Neural progenitor cell (in vitro differentiated cells): ENCODE results near the gene SSC5D. TPM values are rescaled to one million over a fixed set of nuclear protein-coding genes. Genes with fewer than 3 reads are reported as not detected.

ENCODE experiments used
- DNase-seq: peaks from one replicate; pipeline ENCODE4 v3.0.0-alpha.2; 2016; ENCODE audit warnings: low spot score
- H2AFZ ChIP-seq: fragments of 200-600 bp; sonication (generic); replicated peaks from 2 replicates; pipeline ENCODE4 v1.6.1; 2016; ENCODE audit warnings: antibody characterized with exemption
- H3F3A ChIP-seq: fragments of 200-600 bp; sonication (generic); 2 replicates; pipeline ENCODE4 v1.6.1; 2016; ENCODE audit warnings: antibody characterized with exemption, low read depth
- H3K27ac ChIP-seq: fragments of 200-600 bp; sonication (generic); 2 replicates; pipeline ENCODE4 v1.5.1; 2016; ENCODE audit warnings: mild to moderate bottlenecking
- H3K27me3 ChIP-seq: fragments of 200-600 bp; sonication (generic); 2 replicates; pipeline ENCODE4 v1.6.1; 2016; ENCODE audit warnings: mild to moderate bottlenecking, moderate library complexity
- H3K36me3 ChIP-seq: fragments of 200-600 bp; sonication (generic); 2 replicates; pipeline ENCODE4 v1.5.1; 2016
- H3K4me1 ChIP-seq: fragments of 200-600 bp; sonication (generic); 2 replicates; pipeline ENCODE4 v1.6.1; 2016; ENCODE audit warnings: mixed run types
- H3K4me2 ChIP-seq: fragments of 200-600 bp; sonication (generic); 2 replicates; pipeline ENCODE4 v1.6.1; 2016
- H3K4me3 ChIP-seq: fragments of 200-600 bp; sonication (generic); 2 replicates; pipeline ENCODE4 v1.5.1; 2016
- H3K79me2 ChIP-seq: fragments of 200-600 bp; sonication (generic); 2 replicates; pipeline ENCODE4 v1.6.1; 2016; ENCODE audit warnings: low read depth
- H3K9ac ChIP-seq: fragments of 200-600 bp; sonication (generic); 2 replicates; pipeline ENCODE4 v1.6.1; 2016
- H3K9me3 ChIP-seq: fragments of 200-600 bp; sonication (generic); 2 replicates; pipeline ENCODE4 v1.5.1; 2016; ENCODE audit warnings: low read depth
- H4K20me1 ChIP-seq: fragments of 200-600 bp; sonication (generic); 2 replicates; pipeline ENCODE4 v1.6.1; 2016; ENCODE audit warnings: low read depth
- H3K27ac Mint-ChIP-seq: 3 replicates; pipeline ENCODE4 v1.8.0; 2021; ENCODE audit warnings: mixed read lengths
- H3K27me3 Mint-ChIP-seq: 2 replicates; pipeline ENCODE4 v1.8.0; 2022; ENCODE audit warnings: low read depth, mild to moderate bottlenecking, inconsistent platforms, moderate library complexity, mixed read lengths; ENCODE audit not compliant: insufficient read depth
- H3K36me3 Mint-ChIP-seq: 3 replicates; pipeline ENCODE4 v1.8.0; 2021; ENCODE audit warnings: mixed read lengths
- H3K4me1 Mint-ChIP-seq: 3 replicates; pipeline ENCODE4 v1.8.0; 2021; ENCODE audit warnings: mixed read lengths
- H3K4me3 Mint-ChIP-seq: 3 replicates; pipeline ENCODE4 v1.8.0; 2021; ENCODE audit warnings: mild to moderate bottlenecking, moderate library complexity, mixed read lengths
- H3K9me3 Mint-ChIP-seq: 3 replicates; pipeline ENCODE4 v1.8.0; 2020; ENCODE audit warnings: mixed read lengths
- CTCF ChIP-seq: fragments of 200-600 bp; sonication (generic); IDR thresholded peaks from 2 replicates; pipeline ENCODE4 v1.5.1; 2017; ENCODE audit warnings: antibody characterized with exemption, mild to moderate bottlenecking
- EZH2 ChIP-seq: fragments of 200-600 bp; sonication (generic); IDR thresholded peaks from 2 replicates; pipeline ENCODE4 v1.6.1; 2017; ENCODE audit warnings: antibody characterized with exemption, mild to moderate bottlenecking, moderate library complexity
- EZH2phosphoT487 ChIP-seq: fragments of 200-600 bp; sonication (generic); IDR thresholded peaks from 2 replicates; pipeline ENCODE4 v1.6.1; 2017; ENCODE audit warnings: antibody characterized with exemption
- total RNA-seq: library from RNA; depleted of rRNA; stranded (reverse); fragments of >200 nt; gene quantifications from 2 replicates; pipeline ENCODE4 v1.2.3, GENCODE V29; 2015; ENCODE audit warnings: low replicate concordance

SSC5D gene
- total RNA-seq, 1 donor from 2014 or later, result not detected

- Histone ChIP-seq H3K27ac (no peak overlapping the region), H2AFZ (no peak overlapping the region), H3K9me3 (no peaks in the 10 kb centered on the region), H4K20me1 (no peaks in the 10 kb centered on the region), H3K79me2 (no peaks in the 10 kb centered on the region), H3K4me3 (no peak overlapping the region), H3K27me3 (no peaks in the 10 kb centered on the region), H3K4me2 (no peak overlapping the region), H3K9ac (no peak overlapping the region), H3K36me3 (no peaks in the 10 kb centered on the region), H3K4me1 (peaks cover 10% of the 10 kb centered on the region), H3F3A (peaks cover 26% of the 10 kb centered on the region)
- no peaks in the 10 kb centered on the region for H3K9me3 Mint-ChIP-seq
- H3K36me3 Mint-ChIP-seq, result no peaks in the 10 kb centered on the region
- TF ChIP-seq EZH2phosphoT487 (no peak), CTCF (peak; percentile 99), EZH2 (no peak)
- DNase-seq, result peak; percentile 70
- H3K4me3 Mint-ChIP-seq, result no peak overlapping the region
- peaks cover 11% of the 10 kb centered on the region for H3K4me1 Mint-ChIP-seq
- no peak overlapping the region for H3K27ac Mint-ChIP-seq
- peaks cover 11% of the 10 kb centered on the region for H3K27me3 Mint-ChIP-seq
Observed at GRCh38 chr19:55467236-55468053, 20.8 kb upstream of the SSC5D start.

GRCh38 chr19:55468054-55468393, 20.2 kb upstream of the SSC5D start:
- H3K4me2 ChIP-seq, result no peak overlapping the region
- H3K4me3 ChIP-seq, result no peak overlapping the region
- Mint-ChIP-seq H3K27ac (no peak overlapping the region), H3K27me3 (peaks cover 8% of the 10 kb centered on the region), H3K36me3 (no peaks in the 10 kb centered on the region), H3K9me3 (no peaks in the 10 kb centered on the region), H3K4me1 (peaks cover 10% of the 10 kb centered on the region), H3K4me3 (no peak overlapping the region)
- no peak for DNase-seq
- H3F3A ChIP-seq, result peaks cover 21% of the 10 kb centered on the region
- H3K9ac ChIP-seq, result no peak overlapping the region
- no peaks in the 10 kb centered on the region for H3K27me3 ChIP-seq
- no peaks in the 10 kb centered on the region for H3K79me2 ChIP-seq
- no peaks in the 10 kb centered on the region for H3K9me3 ChIP-seq
- no peak overlapping the region for H3K27ac ChIP-seq
- TF ChIP-seq EZH2phosphoT487 (no peak), EZH2 (no peak), CTCF (no peak)
- no peaks in the 10 kb centered on the region for H4K20me1 ChIP-seq
- peaks cover 11% of the 10 kb centered on the region for H3K4me1 ChIP-seq
- no peaks in the 10 kb centered on the region for H3K36me3 ChIP-seq
- H2AFZ ChIP-seq, result no peak overlapping the region

GRCh38 chr19:55471266-55471665, 17.0 kb upstream of the SSC5D start:
- no peak overlapping the region for H3K27ac ChIP-seq
- TF ChIP-seq EZH2, result no peak
- no peak for TF ChIP-seq EZH2phosphoT487
- TF ChIP-seq CTCF, result no peak
- Mint-ChIP-seq H3K9me3 (no peaks in the 10 kb centered on the region), H3K36me3 (no peaks in the 10 kb centered on the region), H3K27me3 (peaks cover 14% of the 10 kb centered on the region), H3K27ac (no peak overlapping the region), H3K4me3 (no peak overlapping the region), H3K4me1 (peaks cover 30% of the 10 kb centered on the region)
- H3K36me3 ChIP-seq, result no peaks in the 10 kb centered on the region
- peaks cover 48% of the 10 kb centered on the region for H3F3A ChIP-seq
- H2AFZ ChIP-seq, result no peak overlapping the region
- no peak for DNase-seq
- no peak overlapping the region for H3K4me3 ChIP-seq
- H3K9me3 ChIP-seq, result no peaks in the 10 kb centered on the region
- no peaks in the 10 kb centered on the region for H4K20me1 ChIP-seq
- H3K9ac ChIP-seq, result no peak overlapping the region
- no peaks in the 10 kb centered on the region for H3K27me3 ChIP-seq
- no peak overlapping the region for H3K4me2 ChIP-seq
- no peaks in the 10 kb centered on the region for H3K79me2 ChIP-seq
- peaks cover 27% of the 10 kb centered on the region for H3K4me1 ChIP-seq
